C4-2B (cell line): Measurements from ENCODE around the gene NPHP4.
A peak's percentile ranks its signal among the peaks of the same experiment; 100 is the strongest.

Experiments used
- ZFX ChIP-seq: fragments of 450-650 bp; IDR thresholded peaks from 2 replicates; pipeline ENCODE4 v1.6.1; 2017
- TF ChIP-seq, protein P1 (sequence below): fragments of 450-650 bp; conservative IDR thresholded peaks from 2 replicates; pipeline ENCODE4 v1.5.1; 2017; ENCODE audit warnings: mild to moderate bottlenecking

DNA sequence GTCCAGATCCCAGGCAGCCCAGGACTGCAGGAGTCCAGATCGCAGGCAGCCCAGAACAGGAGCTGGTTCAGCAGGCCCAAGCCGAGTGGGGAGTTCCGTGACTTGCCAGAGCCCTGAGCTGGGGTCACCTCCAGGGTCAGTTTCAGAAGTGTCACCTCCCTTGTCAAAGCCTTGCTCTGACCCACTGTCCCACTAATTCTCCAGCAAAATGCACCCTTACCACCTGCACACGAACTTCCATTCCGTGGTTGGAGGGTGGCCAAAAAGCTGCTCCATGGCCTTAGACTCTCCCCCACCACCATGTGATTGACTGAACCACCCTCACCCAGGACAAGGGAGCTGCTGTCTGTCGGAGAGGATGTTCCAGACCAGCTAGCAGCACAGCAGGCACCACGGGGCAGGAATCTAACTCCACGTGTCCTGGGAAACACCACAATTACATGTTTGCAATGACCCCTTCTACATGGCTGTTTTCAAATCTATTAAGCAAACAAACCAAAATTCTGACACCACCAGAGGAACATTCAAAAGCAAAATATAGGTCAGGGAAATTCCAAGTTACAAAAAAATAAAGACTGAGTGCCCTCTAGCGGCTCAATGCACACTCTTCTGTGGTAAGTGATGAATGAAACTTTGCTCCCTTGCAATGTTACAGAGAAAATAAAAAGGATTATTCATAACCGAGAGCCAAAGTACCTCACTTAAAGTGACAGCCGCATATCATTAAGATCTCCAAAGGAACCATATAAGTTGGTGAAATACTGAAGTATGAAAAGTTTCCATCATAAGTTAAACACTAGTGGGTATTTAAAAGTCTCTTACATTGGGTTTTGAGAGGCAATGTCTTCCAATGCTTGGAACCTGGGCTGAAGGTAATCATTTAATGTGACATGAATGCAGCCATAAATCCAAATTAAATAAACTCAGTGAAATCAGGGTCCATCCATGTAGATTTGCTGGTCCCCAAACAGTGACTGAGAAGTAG, 76.3 kb downstream of the NPHP4 start:
- TF ChIP-seq, protein P1, sequence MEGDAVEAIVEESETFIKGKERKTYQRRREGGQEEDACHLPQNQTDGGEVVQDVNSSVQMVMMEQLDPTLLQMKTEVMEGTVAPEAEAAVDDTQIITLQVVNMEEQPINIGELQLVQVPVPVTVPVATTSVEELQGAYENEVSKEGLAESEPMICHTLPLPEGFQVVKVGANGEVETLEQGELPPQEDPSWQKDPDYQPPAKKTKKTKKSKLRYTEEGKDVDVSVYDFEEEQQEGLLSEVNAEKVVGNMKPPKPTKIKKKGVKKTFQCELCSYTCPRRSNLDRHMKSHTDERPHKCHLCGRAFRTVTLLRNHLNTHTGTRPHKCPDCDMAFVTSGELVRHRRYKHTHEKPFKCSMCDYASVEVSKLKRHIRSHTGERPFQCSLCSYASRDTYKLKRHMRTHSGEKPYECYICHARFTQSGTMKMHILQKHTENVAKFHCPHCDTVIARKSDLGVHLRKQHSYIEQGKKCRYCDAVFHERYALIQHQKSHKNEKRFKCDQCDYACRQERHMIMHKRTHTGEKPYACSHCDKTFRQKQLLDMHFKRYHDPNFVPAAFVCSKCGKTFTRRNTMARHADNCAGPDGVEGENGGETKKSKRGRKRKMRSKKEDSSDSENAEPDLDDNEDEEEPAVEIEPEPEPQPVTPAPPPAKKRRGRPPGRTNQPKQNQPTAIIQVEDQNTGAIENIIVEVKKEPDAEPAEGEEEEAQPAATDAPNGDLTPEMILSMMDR: peak; percentile 90
- TF ChIP-seq ZFX: no peak
